ENCODE measurements around the gene DPEP3.
"Not testable (repeated sequence)": the region's sequence is repeated elsewhere in the genome, so short reads cannot be mapped to it uniquely, and the experiment has no call there.

The DPEP3 gene, protein sequence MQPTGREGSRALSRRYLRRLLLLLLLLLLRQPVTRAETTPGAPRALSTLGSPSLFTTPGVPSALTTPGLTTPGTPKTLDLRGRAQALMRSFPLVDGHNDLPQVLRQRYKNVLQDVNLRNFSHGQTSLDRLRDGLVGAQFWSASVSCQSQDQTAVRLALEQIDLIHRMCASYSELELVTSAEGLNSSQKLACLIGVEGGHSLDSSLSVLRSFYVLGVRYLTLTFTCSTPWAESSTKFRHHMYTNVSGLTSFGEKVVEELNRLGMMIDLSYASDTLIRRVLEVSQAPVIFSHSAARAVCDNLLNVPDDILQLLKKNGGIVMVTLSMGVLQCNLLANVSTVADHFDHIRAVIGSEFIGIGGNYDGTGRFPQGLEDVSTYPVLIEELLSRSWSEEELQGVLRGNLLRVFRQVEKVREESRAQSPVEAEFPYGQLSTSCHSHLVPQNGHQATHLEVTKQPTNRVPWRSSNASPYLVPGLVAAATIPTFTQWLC

DNA sequence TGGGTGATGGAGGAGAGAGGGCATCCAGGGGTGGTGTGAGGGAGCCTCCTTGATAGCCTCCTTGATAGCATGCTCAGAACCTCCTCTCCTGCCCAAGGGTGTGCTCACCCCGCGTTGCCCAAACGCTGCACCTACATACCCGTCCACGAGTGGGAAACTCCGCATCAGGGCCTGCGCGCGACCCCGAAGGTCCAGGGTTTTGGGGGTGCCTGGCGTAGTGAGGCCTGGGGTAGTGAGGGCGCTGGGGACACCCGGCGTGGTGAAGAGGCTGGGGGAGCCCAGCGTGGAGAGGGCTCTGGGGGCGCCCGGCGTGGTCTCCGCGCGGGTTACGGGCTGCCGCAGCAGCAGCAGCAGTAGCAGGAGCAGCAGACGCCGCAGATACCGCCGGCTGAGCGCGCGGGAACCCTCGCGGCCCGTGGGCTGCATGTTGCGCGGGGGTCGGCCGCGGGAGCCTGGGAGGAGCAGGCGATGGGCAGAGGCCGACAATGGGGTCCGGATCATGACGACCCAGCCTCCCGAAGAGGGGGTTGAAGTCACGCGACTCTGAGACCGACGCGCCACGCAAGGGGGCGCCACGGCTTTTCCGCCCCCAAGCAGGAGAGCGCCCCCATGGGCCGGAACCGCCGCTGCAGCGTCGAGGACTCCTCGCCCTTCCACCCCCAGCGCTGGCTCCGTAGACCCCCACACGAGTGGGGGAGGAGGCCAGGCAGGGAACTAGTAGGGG is at the start of gene DPEP3:
TSS of gene DPEP3 (minus strand) at position 545 of the 724 bp plus-strand sequence. CDS start at position 426, 119 bp downstream.
- no peak for DNase-seq (ENCODE audit: low read depth in 1 of 2, low spot score in 1 of 2)

DNA sequence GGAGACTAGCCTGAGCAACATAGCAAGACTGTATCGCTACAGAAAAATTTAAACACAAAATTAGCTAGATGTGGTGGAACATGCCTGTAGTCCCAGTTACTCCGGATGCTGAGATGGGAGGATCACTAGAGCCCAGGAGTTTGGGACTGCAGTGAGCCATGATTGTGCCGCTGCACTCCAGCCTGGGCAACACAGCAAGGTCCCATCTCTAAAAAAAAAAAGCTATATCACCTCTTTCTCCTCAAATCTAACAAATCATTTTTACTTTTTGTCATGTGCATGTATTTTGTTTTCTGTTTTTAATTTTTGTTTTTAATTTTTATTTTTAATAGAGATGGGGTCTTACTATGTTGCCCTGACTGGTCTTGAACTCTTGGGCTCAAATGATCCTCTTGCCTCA is 48.7 kb upstream of the DPEP3 start:
- DNase-seq (ENCODE audit: low read depth in 1 of 2, low spot score in 1 of 2) = no peak

DNA sequence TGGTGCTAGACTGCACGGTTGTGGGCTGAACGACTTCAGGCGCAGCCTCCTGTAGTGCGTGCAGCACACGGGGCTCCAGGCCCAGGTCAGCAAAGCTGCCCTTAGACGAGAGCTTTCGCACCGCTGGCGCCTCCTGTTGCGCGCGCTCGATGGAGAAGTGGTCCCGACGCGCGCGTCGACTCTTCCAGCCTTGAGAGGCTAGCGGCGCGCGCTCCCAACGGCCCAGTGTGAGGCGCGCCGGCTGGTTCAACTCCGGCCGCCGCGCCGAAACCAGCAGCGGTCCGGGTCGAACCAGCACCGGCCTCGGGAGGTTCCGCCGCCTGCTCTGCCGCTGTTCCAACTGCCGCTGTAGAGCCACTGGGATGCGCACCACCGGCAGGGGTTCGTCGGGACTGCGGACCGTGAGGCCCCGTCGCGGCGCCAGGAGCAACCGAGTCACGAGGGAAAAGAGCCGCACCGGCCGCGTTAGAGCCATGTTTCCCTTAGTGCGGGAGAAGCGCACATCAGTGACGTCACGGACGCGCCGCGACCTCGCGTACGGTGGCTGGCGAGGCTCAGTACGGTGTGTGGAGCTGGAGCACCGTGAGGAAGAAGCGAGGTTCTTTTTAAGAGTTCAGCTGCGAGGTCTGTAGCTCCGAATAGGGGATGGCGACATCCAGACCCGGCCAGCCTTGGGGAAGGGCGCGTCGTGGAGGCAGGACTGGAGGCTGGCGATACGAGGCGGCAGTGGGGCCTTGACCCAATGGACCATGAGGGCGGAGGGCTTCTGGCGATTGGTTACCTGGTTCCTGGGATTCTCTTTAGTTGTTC is 42.6 kb upstream of the DPEP3 start, which contains the start of the genes DDX28 and DUS2:
TSS of gene DDX28 (minus strand) at position 505 of the 810 bp plus-strand sequence. CDS start at position 475, 30 bp downstream.
TSS of gene DUS2 (plus strand) at position 557 of the 810 bp plus-strand sequence. CDS start 14,740 bp downstream, outside the sequence.
- DNase-seq (ENCODE audit: low read depth in 1 of 2, low spot score in 1 of 2) = peak; percentile 85 to 93

DNA sequence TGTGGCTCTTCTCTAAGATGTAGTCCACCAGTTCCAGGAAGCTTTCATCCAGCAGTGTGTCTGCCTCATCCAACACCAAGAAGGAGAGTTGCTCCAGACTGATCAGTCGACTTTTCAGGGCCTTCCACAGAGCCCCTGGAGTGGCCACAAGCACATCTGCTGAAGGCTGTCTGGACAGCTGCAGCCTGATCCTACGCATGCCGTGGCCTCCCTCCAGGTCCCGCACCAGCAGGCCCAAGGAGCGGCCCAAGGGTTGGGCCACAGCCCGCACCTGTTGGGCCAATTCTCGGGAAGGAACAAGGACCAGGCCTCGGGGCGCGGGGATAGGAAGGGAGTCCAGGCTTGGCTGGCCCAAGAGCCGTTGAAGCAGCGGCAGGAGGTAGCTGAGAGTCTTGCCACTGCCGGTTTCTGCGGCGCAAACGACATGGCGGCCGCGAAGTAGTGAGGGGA is 42.0 kb upstream of the DPEP3 start:
- no peak for DNase-seq (ENCODE audit: low read depth in 1 of 2, low spot score in 1 of 2)

DNA sequence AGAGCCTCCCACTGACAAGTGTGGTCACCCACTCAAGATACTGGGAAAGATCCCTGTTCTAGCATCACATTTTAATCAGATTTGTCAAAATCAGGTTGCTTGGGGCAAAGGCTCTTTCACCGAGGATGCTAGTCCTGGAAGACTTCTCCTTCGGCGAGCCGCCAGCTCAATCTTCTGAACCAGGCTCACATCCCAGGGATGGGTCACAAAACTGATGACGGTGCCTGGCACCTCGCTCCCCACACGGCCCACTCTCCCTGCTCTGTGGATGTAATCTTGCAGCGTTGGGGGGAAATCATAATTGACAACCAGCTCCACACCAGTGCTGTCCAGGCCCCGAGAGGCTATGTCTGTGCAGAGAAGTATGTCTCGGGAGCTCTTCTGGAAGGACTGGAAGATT is 41.2 kb upstream of the DPEP3 start:
- DNase-seq (ENCODE audit: low read depth in 1 of 2, low spot score in 1 of 2) = no peak

DNA sequence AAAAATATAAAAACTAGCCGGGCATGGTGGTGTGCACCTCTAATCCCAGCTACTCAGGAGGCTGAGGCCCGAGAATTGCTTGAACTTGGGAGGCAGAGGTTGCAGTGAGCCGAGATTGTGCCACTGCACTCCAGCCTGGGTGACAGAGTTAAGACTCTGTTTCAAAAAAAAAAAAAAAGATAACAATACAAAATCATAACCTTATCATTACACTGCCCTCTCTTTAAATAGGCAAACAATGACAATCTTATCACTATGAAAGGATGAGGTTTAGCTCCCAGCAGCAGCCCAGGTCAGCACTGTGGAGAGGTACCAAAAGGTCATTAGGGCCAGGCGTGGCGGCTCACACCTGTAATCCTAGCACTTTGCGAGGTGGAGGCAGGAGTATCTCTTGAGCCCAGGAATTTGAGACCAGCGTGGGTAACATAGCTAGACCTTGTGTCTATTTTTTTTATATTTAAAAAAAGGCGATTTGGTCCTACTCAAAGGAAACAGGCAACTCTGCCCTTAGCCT is 38.9 kb upstream of the DPEP3 start:
- no peak for DNase-seq (ENCODE audit: low read depth in 1 of 2, low spot score in 1 of 2)

DNA sequence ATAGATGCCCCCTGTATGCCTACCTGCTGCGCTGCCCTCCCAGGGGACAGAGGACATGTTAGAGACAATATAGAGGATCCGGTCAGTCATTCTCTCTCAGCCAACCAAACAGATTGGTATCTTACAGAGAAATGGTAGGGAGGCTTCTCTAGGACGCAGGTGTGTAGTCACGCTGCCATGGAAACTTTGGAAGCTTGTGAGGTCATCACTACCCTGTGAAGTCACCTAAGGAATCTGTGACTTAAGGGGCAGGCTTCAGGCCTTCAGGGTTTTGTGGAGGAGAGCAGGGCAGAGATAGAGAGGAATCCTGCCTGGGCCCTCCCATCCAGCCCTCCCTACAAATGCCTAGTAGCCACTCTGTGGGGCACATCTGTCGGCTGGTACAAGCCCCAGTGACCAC is 35.4 kb upstream of the DPEP3 start, which contains the start of gene DPEP2NB:
TSS of gene DPEP2NB (minus strand) at position 231 of the 400 bp plus-strand sequence. CDS start at position 90, 141 bp downstream.
- DNase-seq (ENCODE audit: low read depth in 1 of 2, low spot score in 1 of 2) = no peak

DNA sequence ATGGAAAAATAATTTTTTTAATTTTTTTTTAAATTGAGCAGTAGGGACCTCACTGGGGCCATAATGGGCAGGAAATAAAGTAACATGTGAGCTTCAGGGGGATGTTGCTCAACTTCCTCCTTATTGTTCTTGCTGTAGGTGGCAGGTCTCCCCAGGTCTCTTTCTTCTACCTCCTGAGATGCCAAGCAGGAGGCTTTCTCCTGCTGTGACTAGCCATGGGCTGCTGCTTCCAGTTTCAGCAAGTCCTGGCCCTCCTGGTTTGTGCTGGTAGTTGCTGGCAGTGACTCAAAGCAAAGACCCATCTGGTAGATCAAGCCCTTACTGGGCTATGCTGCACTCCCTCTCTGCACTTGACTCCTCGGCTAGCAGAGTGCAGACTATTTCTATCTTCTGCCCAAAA is 33.1 kb upstream of the DPEP3 start:
- DNase-seq (ENCODE audit: low read depth in 1 of 2, low spot score in 1 of 2) = no peak

DNA sequence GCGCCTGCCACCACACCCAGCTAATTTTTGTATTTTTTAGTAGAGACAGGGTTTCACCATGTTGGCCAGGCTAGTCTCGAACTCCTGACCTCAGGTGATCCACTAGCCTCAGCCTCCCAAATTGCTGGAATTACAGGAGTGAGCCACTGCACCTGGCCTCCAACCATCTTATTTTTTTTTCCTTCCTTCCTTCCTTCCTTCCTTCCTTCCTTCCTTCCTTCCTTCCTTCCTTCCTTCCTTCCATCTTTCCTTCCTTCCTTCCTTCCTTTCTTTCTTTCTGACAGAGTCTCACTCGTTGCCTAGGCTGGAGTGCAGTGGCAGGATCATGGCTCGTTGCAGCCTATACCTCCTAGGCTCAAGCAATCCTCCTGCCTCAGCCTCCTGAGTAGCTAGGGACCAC is 29.6 kb upstream of the DPEP3 start:
- not testable (repeated sequence) for DNase-seq (ENCODE audit: low read depth in 1 of 2, low spot score in 1 of 2)

DNA sequence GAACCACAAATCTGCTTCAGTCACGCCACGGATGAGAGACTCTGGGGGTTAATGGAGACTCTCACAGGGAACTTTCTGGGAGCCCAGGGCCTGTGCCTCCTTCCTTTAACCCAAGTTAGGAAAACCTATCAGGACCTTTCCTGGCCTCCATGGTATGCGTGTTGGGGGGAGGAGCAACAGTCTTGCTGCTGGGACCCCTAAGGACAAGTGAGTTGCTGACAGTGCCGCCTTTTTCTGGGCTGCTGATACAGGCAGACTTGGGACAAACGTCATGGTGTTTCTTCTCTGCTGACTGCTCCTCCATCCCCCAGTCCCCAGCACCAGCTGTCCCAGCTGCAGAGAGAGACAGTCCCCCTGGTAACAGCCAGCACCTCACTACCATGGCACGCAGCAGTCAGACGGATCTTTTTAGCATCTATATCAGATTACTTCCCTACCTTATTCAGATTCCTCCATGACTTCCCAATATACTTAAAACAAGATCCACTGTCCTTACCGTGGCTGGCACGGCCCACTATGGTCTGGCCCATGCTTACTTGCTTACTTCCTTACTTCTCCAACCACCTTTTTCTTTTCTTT is 28.9 kb upstream of the DPEP3 start:
- no peak for DNase-seq (ENCODE audit: low read depth in 1 of 2, low spot score in 1 of 2)

DNA sequence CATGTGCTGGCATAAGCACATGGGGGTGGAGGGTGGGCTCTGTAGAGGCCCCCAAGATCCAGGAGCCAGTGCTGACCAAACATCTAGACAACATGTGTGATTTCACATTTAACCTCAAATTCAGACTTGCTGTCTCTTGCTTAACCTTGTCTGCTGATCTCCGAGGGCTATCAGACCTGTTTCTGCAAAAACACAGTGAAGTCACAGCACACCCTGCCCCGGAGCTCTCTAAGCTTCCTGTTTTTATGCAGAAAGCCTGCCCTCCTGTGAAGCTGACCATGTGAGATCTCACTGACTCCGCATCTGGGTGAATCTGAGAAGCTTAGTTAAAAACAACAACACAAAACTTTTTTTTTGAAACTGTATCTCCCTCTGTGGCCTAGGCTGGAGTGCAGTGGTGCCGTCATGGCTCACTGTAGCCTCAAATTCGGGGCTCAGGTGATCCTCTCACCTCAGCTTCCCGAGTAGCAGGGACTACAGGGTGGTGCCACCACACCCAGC is 25.5 kb upstream of the DPEP3 start:
- DNase-seq (ENCODE audit: low read depth in 1 of 2, low spot score in 1 of 2) = no peak

DNA sequence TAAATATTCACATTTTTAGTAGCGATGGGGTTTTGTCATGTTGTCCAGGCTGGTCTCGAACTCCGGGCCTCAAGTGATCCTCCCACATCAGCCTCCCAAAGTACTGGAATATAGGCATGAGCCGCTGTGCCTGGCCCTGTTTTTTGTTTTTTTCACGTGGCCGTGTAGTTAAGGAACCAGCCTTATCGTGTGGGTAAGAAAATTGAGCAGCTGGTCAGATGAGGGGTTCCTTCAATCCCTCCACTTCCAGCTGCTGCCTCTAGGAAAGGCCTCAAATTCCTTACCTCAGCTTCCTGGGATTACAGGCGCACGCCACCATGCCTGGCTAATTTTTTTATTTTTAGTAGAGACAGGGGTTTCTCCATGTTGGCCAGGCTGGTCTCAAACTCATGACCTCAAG is 24.9 kb upstream of the DPEP3 start:
- no peak for DNase-seq (ENCODE audit: low read depth in 1 of 2, low spot score in 1 of 2)

DNA sequence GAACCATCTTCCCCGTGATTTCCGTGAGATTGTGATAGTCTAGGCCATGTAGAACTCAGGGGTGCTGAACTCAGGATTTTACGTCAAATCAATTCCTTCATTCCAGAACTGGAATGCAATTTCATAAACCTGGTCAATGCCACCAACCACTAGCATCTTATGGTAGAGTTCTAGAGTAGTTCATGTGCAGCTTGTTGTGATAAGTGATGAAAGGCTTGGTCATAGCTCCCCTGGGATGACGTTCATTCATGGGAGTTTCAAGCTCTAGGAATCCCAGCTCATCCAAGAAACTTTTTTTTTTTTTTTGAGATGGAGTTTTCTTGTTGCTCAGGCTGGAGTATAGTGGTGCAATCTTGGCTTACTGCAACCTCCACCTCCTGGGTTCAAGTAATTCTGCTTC is 22.7 kb upstream of the DPEP3 start:
- DNase-seq (ENCODE audit: low read depth in 1 of 2, low spot score in 1 of 2) = no peak

DNA sequence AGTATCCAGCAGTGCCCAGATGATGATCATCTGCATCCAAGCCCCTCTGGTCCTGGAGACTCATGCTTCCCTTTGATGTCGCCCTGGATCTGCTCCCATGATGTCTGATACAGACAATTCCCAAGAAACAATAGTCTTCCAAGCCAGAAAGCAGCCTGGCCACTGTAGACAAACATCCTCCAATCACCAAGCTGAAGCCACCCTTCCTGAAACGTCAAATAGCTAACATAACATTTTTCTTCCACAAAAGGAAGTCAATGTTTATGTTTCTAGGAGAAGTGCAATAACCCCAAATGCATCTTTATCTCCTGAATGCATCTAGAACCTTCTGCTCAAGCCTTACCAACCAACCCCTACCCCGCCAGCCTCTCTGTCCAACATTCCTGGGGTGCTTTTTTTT is 20.2 kb upstream of the DPEP3 start:
- DNase-seq (ENCODE audit: low read depth in 1 of 2, low spot score in 1 of 2) = no peak

DNA sequence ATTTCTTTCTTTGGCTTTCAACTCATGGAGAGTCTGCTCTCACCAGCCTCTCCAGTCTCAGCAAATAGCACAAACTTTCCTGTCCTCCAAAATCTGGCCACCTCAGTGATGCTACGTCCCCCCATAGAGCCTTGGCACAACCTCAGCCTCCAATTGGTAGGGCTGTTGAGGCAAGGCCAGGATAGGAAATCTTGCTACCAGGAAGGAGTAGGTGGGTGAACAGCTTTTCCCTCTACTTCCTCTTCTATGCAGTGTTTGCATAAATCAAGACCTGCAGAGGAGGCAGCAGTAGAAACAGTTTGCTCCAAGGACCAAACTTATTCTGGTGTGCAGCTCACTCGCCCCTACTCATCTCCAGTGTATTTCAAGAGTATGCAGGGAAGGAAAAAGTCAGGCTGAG is 19.7 kb upstream of the DPEP3 start:
- DNase-seq (ENCODE audit: low read depth in 1 of 2, low spot score in 1 of 2) = no peak

DNA sequence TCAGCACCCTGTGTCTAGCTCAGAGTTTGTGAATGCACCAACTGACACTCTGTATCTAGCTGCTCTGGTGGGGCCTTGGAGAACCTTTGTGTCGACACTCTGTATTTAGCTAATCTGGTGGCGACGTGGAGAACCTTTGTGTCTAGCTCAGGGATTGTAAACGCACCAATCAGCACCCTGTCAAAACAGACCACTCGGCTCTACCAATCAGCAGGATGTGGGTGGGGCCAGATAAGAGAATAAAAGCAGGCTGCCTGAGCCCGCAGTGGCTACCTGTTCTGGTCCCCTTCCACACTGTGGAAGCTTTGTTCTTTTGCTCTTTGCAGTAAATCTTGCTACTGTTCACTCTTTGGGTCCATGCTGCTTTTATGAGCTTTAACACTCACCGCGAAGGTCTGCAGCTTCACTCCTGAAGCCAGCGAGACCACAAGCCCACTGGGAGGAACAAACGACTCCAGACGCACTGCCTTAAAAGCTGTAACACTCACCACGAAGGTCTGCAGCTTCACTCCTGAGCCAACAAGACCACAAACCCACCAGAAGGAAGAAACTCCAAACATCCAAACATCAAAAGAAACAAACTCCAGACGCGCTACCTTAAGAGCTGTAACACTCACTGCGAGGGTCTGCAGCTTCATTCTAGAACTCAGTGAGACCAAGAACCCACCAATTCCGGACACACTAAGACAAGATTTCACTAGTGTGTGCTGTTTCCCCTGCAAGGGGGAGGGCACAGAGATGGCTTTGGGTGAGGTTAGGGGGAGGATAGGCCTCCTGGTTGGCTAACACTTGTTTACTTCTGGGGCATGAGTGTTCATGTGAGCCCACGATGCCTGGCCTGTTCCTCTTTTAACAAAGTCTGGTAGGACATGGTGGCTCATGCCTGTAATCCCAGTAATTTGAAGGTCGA is 18.7 kb upstream of the DPEP3 start, which contains the start of gene DPEP2:
TSS of gene DPEP2 (minus strand) at position 706 of the 910 bp plus-strand sequence. CDS start 6,272 bp downstream, outside the sequence.
- not testable (repeated sequence) for DNase-seq (ENCODE audit: low read depth in 1 of 2, low spot score in 1 of 2)

DNA sequence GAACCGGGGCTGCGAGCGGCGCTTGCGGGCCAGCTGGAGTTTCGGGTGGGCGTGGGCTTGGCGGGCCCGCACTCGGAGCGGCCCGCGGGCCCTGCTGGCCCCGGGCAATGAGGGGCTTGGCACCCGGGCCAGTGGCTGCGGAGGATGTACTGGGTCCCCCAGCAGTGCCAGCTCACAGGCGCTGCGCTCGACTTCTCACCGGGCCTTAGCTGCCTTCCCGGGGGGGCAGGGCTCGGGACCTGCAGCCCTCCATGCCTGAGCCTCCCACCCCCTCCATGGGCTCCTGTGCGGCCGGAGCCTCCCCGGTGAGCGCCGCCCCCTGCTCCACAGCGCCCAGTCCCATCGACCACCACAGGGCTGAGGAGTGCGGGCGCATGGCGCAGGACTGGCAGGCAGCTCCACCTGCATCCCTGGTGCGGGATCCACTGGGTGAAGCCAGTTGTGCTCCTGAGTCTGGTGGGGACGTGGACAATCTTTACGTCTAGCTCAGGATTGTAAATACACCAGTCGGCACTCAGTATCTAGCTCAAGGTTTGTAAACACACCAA is 18.0 kb upstream of the DPEP3 start:
- DNase-seq (ENCODE audit: low read depth in 1 of 2, low spot score in 1 of 2) = not testable (repeated sequence)

DNA sequence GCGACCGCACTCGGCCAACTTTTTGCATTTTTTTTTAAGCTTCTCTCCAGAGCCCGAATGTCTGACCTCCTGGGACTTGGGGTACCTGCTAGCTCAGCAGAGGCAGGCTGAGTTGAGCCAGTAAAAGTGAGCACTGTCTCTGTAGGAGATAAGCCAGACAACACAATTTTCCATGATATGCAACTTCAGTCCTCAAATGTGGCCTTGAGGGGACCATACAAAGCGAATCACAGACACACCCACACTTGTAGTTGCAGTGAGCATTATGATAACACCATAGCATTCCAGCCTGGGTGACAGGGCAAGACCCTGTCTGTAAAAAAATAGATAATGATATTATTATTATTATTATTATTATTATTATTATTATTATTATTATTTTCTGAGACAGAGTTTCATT is 16.4 kb upstream of the DPEP3 start:
- no peak for DNase-seq (ENCODE audit: low read depth in 1 of 2, low spot score in 1 of 2)

DNA sequence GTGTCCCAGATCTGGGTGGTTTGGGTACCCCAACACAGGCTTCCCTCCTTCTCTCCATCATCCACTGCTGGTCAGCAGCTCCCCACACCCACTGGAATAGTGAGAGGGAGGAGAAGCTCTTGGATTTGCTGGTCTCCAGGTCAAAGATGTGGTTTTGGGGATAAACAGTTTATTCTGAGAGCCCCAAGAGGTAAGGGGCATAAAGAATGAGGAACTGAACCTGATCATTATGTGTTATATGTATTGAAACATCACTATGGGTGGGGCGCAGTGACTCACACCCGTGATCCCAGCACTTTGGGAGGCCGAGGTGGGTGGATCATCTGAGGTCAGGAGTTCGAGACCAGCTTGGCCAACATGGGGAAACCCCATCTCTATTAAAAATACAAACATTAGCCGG is 15.1 kb upstream of the DPEP3 start:
- no peak for DNase-seq (ENCODE audit: low read depth in 1 of 2, low spot score in 1 of 2)
